NB4 (cell line): ENCODE data around the gene FXYD7.

Source experiments
- CTCF ChIP-seq: IDR thresholded peaks from one replicate; pipeline ENCODE4 v1.5.1; 2012; ENCODE audit warnings: low read depth, low read length
- MAX ChIP-seq: IDR thresholded peaks from 2 replicates; pipeline ENCODE4 v1.6.1; 2011; ENCODE audit warnings: low read depth, low read length
- MYC ChIP-seq: IDR thresholded peaks from 2 replicates; pipeline ENCODE4 v1.6.1; 2011; ENCODE audit warnings: low read depth, low read length
- POLR2A ChIP-seq: IDR thresholded peaks from 2 replicates; pipeline ENCODE4 v1.6.1; 2011; ENCODE audit warnings: mild to moderate bottlenecking; ENCODE audit not compliant: insufficient read length; ENCODE audit errors: extremely low read depth

GRCh38 chr19:35174226-35174625, 31.2 kb downstream of the FXYD7 start:
- TF ChIP-seq CTCF: no peak
- TF ChIP-seq POLR2A: no peak
- TF ChIP-seq MYC: no peak
- no peak for TF ChIP-seq MAX
